HCT116 (cell line): ENCODE data around the gene RAP1B. TPM values are rescaled to one million over a fixed set of nuclear protein-coding genes. Genes with fewer than 3 reads are reported as not detected.

Experiments used
- ATAC-seq: fragments of 200-7000 bp; cut with Tn5 transposase; 2 replicates; pipeline ENCODE4 v1.9.1; 2020; ENCODE audit warnings: mild to moderate bottlenecking, moderate library complexity
- BruUV-seq: library from RNA; stranded (reverse); fragments of 400-500 nt; replicated peaks from 2 replicates; lab custom pipeline; 2021; lab: Mats Ljungman, UMichigan
- CTCF ChIA-PET: fragments of 300-600 bp; sonication (Branson Sonifier 250); formaldehyde crosslinking; loops from one replicate; lab custom pipeline; 2021; ENCODE audit warnings: antibody characterized with exemption; lab: Charles Lee
- POLR2A ChIA-PET: fragments of 300-600, 350-600 bp; sonication (Branson Sonifier 250); formaldehyde crosslinking; loops from one replicate; lab custom pipeline; 2021; ENCODE audit warnings: antibody characterized with exemption; lab: Charles Lee
- RAD21 ChIA-PET, 2 experiments: fragments of 300-600 bp; sonication (Branson Sonifier 250); formaldehyde crosslinking; loops; one replicate each; lab custom pipeline; 2023; ENCODE audit warnings: low total read pairs in 2 of 2; ENCODE audit not compliant: uncharacterized antibody in 2 of 2, unreplicated experiment in 2 of 2, low non-redundant PET in 1 of 2; lab: Charles Lee
- DNase-seq: peaks from one replicate; pipeline ENCODE4 v3.0.0-alpha.2; 2010; ENCODE audit warnings: low read depth, low spot score
- H2AFZ ChIP-seq: fragments of 200-600 bp; shearing (Covaris generic), sonication (generic); 2 replicates; pipeline ENCODE4 v1.6.1; 2017; ENCODE audit warnings: low read depth, mixed run types, mixed read lengths, antibody characterized with exemption, low read length; ENCODE audit not compliant: poor library complexity, severe bottlenecking
- H3K27ac ChIP-seq: 2 replicates; pipeline ENCODE4 v1.5.1; 2012; ENCODE audit warnings: low read depth, low read length
- H3K27me3 ChIP-seq: fragments of 200-600 bp; sonication (generic); 2 replicates; pipeline ENCODE4 v1.6.1; 2016; ENCODE audit warnings: mixed run types, low read length, mixed read lengths; ENCODE audit not compliant: insufficient read depth
- H3K36me3 ChIP-seq, 2 experiments: fragments of 200-500 bp in 1 of 2; fragments of 200-600 bp in 1 of 2; sonication (Bioruptor generic) in 1 of 2; sonication (generic) in 1 of 2; 2 replicates each; pipeline versions ENCODE4 v1.5.1 to v1.6.1; 2014 to 2016; ENCODE audit warnings: low read length in 2 of 2, inconsistent platforms in 1 of 2, mixed read lengths in 1 of 2, mixed run types in 1 of 2; ENCODE audit not compliant: insufficient read depth in 2 of 2, control insufficient read depth in 1 of 2
- H3K4me1 ChIP-seq, 2 experiments: fragments of 200-600 bp in 1 of 2; sonication (generic) in 1 of 2; 2 replicates each; pipeline versions ENCODE4 v1.5.1 to v1.6.1; 2012 to 2017; ENCODE audit warnings: low read length in 2 of 2, inconsistent platforms in 1 of 2, mild to moderate bottlenecking in 1 of 2, mixed read lengths in 1 of 2, mixed run types in 1 of 2, moderate library complexity in 1 of 2; ENCODE audit not compliant: insufficient read depth in 2 of 2, control insufficient read depth in 1 of 2
- H3K4me2 ChIP-seq: fragments of 200-600 bp; sonication (generic); 2 replicates; pipeline ENCODE4 v1.6.1; 2017; ENCODE audit warnings: mixed run types, low read length, mixed read lengths
- H3K4me3 ChIP-seq, 2 experiments: fragments of 200-600 bp in 1 of 2; sonication (generic) in 1 of 2; replicated peaks in 1 of 2; 2 replicates each; pipeline ENCODE4 v1.5.1; 2011 to 2016; ENCODE audit warnings: low read length in 2 of 2, control low read depth in 1 of 2, low read depth in 1 of 2, mild to moderate bottlenecking in 1 of 2, mixed read lengths in 1 of 2, mixed run types in 1 of 2
- H3K79me2 ChIP-seq: fragments of 200-600 bp; sonication (generic); 2 replicates; pipeline ENCODE4 v1.6.1; 2017; ENCODE audit warnings: mild to moderate bottlenecking, mixed run types, low read length, moderate library complexity, mixed read lengths; ENCODE audit not compliant: insufficient read depth
- H3K9ac ChIP-seq: fragments of 200-600 bp; sonication (generic); 2 replicates; pipeline ENCODE4 v1.6.1; 2016; ENCODE audit warnings: low read length, mixed read lengths
- H3K9me2 ChIP-seq: fragments of 200-600 bp; sonication (generic), shearing (Covaris generic); 2 replicates; pipeline ENCODE4 v1.6.1; 2017; ENCODE audit warnings: mixed run types, mild to moderate bottlenecking, moderate library complexity; ENCODE audit not compliant: insufficient read depth
- H3K9me3 ChIP-seq, 2 experiments: fragments of 200-500 bp in 1 of 2; fragments of 200-600 bp in 1 of 2; sonication (Bioruptor generic) in 1 of 2; sonication (generic) in 1 of 2; 2 replicates each; pipeline ENCODE4 v1.6.1; 2014 to 2017; ENCODE audit warnings: low read length in 2 of 2, mixed read lengths in 2 of 2, inconsistent platforms in 1 of 2, low read depth in 1 of 2, mild to moderate bottlenecking in 1 of 2, mixed run types in 1 of 2, moderate library complexity in 1 of 2; ENCODE audit not compliant: control insufficient read depth in 1 of 2, insufficient read depth in 1 of 2
- H4K20me1 ChIP-seq: fragments of 200-600 bp; sonication (generic), shearing (Covaris generic); 2 replicates; pipeline ENCODE4 v1.6.1; 2017; ENCODE audit warnings: mixed run types, mild to moderate bottlenecking, moderate library complexity; ENCODE audit not compliant: insufficient read depth
- CBX3 ChIP-seq: IDR thresholded peaks from 2 replicates; pipeline ENCODE4 v1.6.1; 2012; ENCODE audit warnings: low read depth
- EGR1 ChIP-seq: IDR thresholded peaks from 2 replicates; pipeline ENCODE4 v1.6.1; 2012; ENCODE audit warnings: low read depth
- EZH2 ChIP-seq: fragments of 200-600 bp; sonication (generic); IDR thresholded peaks from 2 replicates; pipeline ENCODE4 v1.6.1; 2017; ENCODE audit warnings: antibody characterized with exemption, mixed run types
- FOSL1 ChIP-seq: IDR thresholded peaks from 2 replicates; pipeline ENCODE4 v1.6.1; 2012; ENCODE audit warnings: low read depth
- MAX ChIP-seq: IDR thresholded peaks from 2 replicates; pipeline ENCODE4 v1.6.1; 2012
- POLR2A ChIP-seq: IDR thresholded peaks from 2 replicates; pipeline ENCODE4 v1.7.0; 2011; ENCODE audit warnings: borderline replicate concordance; ENCODE audit not compliant: insufficient read depth, insufficient read length; ENCODE audit errors: extremely low read depth
- POLR2AphosphoS5 ChIP-seq: IDR thresholded peaks from 2 replicates; pipeline ENCODE4 v1.6.1; 2011; ENCODE audit warnings: mild to moderate bottlenecking, low read depth, low read length, moderate library complexity
- RAD21 ChIP-seq: IDR thresholded peaks from 2 replicates; pipeline ENCODE4 v1.6.1; 2012; ENCODE audit warnings: low read depth, mild to moderate bottlenecking
- REST ChIP-seq: IDR thresholded peaks from 2 replicates; pipeline ENCODE4 v1.6.1; 2012; ENCODE audit warnings: low read depth
- SIN3A ChIP-seq: IDR thresholded peaks from 2 replicates; pipeline ENCODE4 v1.6.1; 2012; ENCODE audit warnings: low read depth
- SRF ChIP-seq: IDR thresholded peaks from 2 replicates; pipeline ENCODE4 v1.6.1; 2012; ENCODE audit warnings: low read depth
- intact Hi-C: fragments of 100-400 bp; cut with micrococcal nuclease; formaldehyde crosslinking; loops from 2 replicates; pipeline ENCODE4 v1.10.0; 2022
- total RNA-seq: library from RNA; stranded (reverse); gene quantifications from one replicate; pipeline ENCODE4 v1.2.1, GENCODE V29; 2021; ENCODE audit not compliant: unreplicated experiment
- TF ChIP-seq, protein P1 (sequence below), 3 experiments: fragments of 200-600 bp in 1 of 3; sonication (generic) in 1 of 3; IDR thresholded peaks in 2 of 3; conservative IDR thresholded peaks in 1 of 3; 2 replicates each; pipeline ENCODE4 v1.5.1; 2012 to 2017; ENCODE audit warnings: low read depth in 2 of 3, low read length in 2 of 3, antibody characterized with exemption in 1 of 3, borderline replicate concordance in 1 of 3, control low read depth in 1 of 3, mild to moderate bottlenecking in 1 of 3, mixed read lengths in 1 of 3, mixed run types in 1 of 3, moderate library complexity in 1 of 3; ENCODE audit not compliant: insufficient read depth in 1 of 3

Gene RAP1B
- total RNA-seq, 1 experiment from 2014 or later, result 79.2 TPM

GRCh38 chr12:68623059-68623458 lies 12.4 kb downstream of the RAP1B start:
- Histone ChIP-seq H3K4me3 (no peak overlapping the region), H3K9ac (no peak overlapping the region), H3K9me3 (0 out of 4 replicates have a peak, but pooled peaks cover 0 to 3% of the 10 kb centered on the region in 2 experiments), H4K20me1 (peaks cover 17% of the 10 kb centered on the region; the same call in 1 of the 2 replicates), H3K27me3 (no peaks in the 10 kb centered on the region), H3K27ac (no peak overlapping the region)
- RAD21 ChIA-PET, result no interaction called here
- POLR2A ChIA-PET, result no interaction called here
- TF ChIP-seq MAX (no peak), FOSL1 (no peak), RAD21 (no peak), SIN3A (no peak), POLR2AphosphoS5 (no peak), EZH2 (no peak)
- TF ChIP-seq, protein P1, sequence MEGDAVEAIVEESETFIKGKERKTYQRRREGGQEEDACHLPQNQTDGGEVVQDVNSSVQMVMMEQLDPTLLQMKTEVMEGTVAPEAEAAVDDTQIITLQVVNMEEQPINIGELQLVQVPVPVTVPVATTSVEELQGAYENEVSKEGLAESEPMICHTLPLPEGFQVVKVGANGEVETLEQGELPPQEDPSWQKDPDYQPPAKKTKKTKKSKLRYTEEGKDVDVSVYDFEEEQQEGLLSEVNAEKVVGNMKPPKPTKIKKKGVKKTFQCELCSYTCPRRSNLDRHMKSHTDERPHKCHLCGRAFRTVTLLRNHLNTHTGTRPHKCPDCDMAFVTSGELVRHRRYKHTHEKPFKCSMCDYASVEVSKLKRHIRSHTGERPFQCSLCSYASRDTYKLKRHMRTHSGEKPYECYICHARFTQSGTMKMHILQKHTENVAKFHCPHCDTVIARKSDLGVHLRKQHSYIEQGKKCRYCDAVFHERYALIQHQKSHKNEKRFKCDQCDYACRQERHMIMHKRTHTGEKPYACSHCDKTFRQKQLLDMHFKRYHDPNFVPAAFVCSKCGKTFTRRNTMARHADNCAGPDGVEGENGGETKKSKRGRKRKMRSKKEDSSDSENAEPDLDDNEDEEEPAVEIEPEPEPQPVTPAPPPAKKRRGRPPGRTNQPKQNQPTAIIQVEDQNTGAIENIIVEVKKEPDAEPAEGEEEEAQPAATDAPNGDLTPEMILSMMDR (IDR thresholded peaks at IDR 0.05 in 2 of 3, conservative IDR thresholded peaks at IDR 0.05 in 1 of 3; ENCODE audit: borderline replicate concordance in 1 of 3, insufficient read depth in 1 of 3, low read depth in 2 of 3, low read length in 2 of 3), result no peak
- TF ChIP-seq, all 23 proteins: peak for 0
- intact Hi-C loops, result no loop called here
- CTCF ChIA-PET, result no interaction called here
- H3K36me3 ChIP-seq, result peaks cover 0 to 11% of the 10 kb centered on the region in 2 experiments; a peak in 2 of 4 replicates
- no peak for DNase-seq
- H3K79me2 ChIP-seq, result peaks cover 100% of the 10 kb centered on the region
- H3K9me2 ChIP-seq, result no peaks in the 10 kb centered on the region
- ATAC-seq, result no peak
- no TSS peak for BruUV-seq
- H3K4me2 ChIP-seq, result no peak overlapping the region
- H3K4me1 ChIP-seq, result peaks cover 0 to 6% of the 10 kb centered on the region in 2 experiments; a peak in 2 of 4 replicates
- no peak overlapping the region for H2AFZ ChIP-seq

GRCh38 chr12:68623984-68624383 lies 13.3 kb downstream of the RAP1B start:
- Histone ChIP-seq H4K20me1 (peaks cover 11% of the 10 kb centered on the region; the same call in 1 of the 2 replicates), H3K27me3 (no peaks in the 10 kb centered on the region), H3K4me3 (no peak overlapping the region), H3K9ac (no peak overlapping the region), H3K4me2 (no peak overlapping the region), H3K27ac (no peak overlapping the region), H3K9me2 (no peaks in the 10 kb centered on the region), H2AFZ (no peak overlapping the region), H3K4me1 (peaks cover 0 to 6% of the 10 kb centered on the region in 2 experiments; a peak in 2 of 4 replicates), H3K36me3 (peaks cover 0 to 11% of the 10 kb centered on the region in 2 experiments; a peak in 2 of 4 replicates), H3K79me2 (peaks cover 100% of the 10 kb centered on the region), H3K9me3 (0 out of 4 replicates have a peak, but pooled peaks cover 0 to 5% of the 10 kb centered on the region in 2 experiments)
- POLR2A ChIA-PET, result no interaction called here
- no peak for ATAC-seq
- CTCF ChIA-PET, result no interaction called here
- no peak for DNase-seq
- intact Hi-C loops, result no loop called here
- BruUV-seq, result no TSS peak
- RAD21 ChIA-PET, result no interaction called here
- TF ChIP-seq, protein P1 (IDR thresholded peaks at IDR 0.05 in 2 of 3, conservative IDR thresholded peaks at IDR 0.05 in 1 of 3; ENCODE audit: borderline replicate concordance in 1 of 3, insufficient read depth in 1 of 3, low read depth in 2 of 3, low read length in 2 of 3), result no peak
- no peak for TF ChIP-seq REST
- no peak for TF ChIP-seq CBX3
- no peak for TF ChIP-seq POLR2A
- TF ChIP-seq SRF, result no peak
- no peak for TF ChIP-seq POLR2AphosphoS5
- TF ChIP-seq EGR1, result no peak
